DMS153 (cell line): ENCODE data around the gene ETV2.
"Not testable (repeated sequence)": the region's sequence is repeated elsewhere in the genome, so short reads cannot be mapped to it uniquely, and the experiment has no call there.

ENCODE experiments used
- DNase-seq: peaks from one replicate; lab custom pipeline; 2025; lab: John Stamatoyannopoulos, UW

Gene ETV2

GRCh38 chr19:35657904-35658700, 16.6 kb downstream of the ETV2 start:
- no peak for DNase-seq

- DNase-seq, result no peak
These were observed 20.4 kb downstream of the ETV2 start for GRCh38 chr19:35661995-35662340.

GRCh38 chr19:35663981-35664380, 22.4 kb downstream of the ETV2 start:
- DNase-seq, result no peak

- DNase-seq, result no peak
These were observed 23.6 kb downstream of the ETV2 start for GRCh38 chr19:35665157-35665556.

GRCh38 chr19:35665604-35666003, 24.1 kb downstream of the ETV2 start:
- no peak for DNase-seq

GRCh38 chr19:35666251-35666913, 24.8 kb downstream of the ETV2 start, which contains the start of gene UPK1A:
Gene UPK1A (plus strand): TSS chr19:35666517. CDS start chr19:35666813, 296 bp downstream.
- no peak for DNase-seq

GRCh38 chr19:35669566-35669965, 28.0 kb downstream of the ETV2 start:
- no peak for DNase-seq

- DNase-seq, result no peak
These were observed 28.4 kb downstream of the ETV2 start for GRCh38 chr19:35669974-35670373.

- no peak for DNase-seq
These were observed 29.1 kb downstream of the ETV2 start for GRCh38 chr19:35670686-35671085.

- DNase-seq, result no peak
These were observed 30.3 kb downstream of the ETV2 start for GRCh38 chr19:35671818-35672217.

- DNase-seq, result no peak
These were observed 31.7 kb downstream of the ETV2 start for GRCh38 chr19:35673121-35673804.

- DNase-seq, result no peak
These were observed 34.1 kb downstream of the ETV2 start for GRCh38 chr19:35675589-35676140.

GRCh38 chr19:35689836-35690235, 48.3 kb downstream of the ETV2 start:
- DNase-seq, result no peak

- DNase-seq, result not testable (repeated sequence)
These were observed 49.6 kb downstream of the ETV2 start for GRCh38 chr19:35691106-35691505.

GRCh38 chr19:35692010-35692409, 50.5 kb downstream of the ETV2 start:
- no peak for DNase-seq

GRCh38 chr19:35693422-35693821, 51.9 kb downstream of the ETV2 start:
- no peak for DNase-seq

GRCh38 chr19:35693835-35694599, 52.5 kb downstream of the ETV2 start:
- DNase-seq, result peak; percentile 77
